Endothelial cell of umbilical vein (primary cell): ENCODE data around the gene NRG3. TPM values are rescaled to one million over a fixed set of nuclear protein-coding genes. Genes with fewer than 3 reads are reported as not detected.

Experiments
- BruUV-seq: library from RNA; stranded (reverse); fragments of 400-500 nt; replicated peaks from 2 replicates; lab custom pipeline; 2021; lab: Mats Ljungman, UMichigan
- CTCF ChIA-PET: fragments of 300-600, 350-600 bp; sonication (Branson Sonifier 250); formaldehyde crosslinking; loops from one replicate; lab custom pipeline; 2021; ENCODE audit warnings: antibody characterized with exemption, inconsistent platforms; lab: Charles Lee
- POLR2A ChIA-PET: fragments of 300-600, 350-600 bp; sonication (Branson Sonifier 250); formaldehyde crosslinking; loops from one replicate; lab custom pipeline; 2021; ENCODE audit warnings: antibody characterized with exemption, inconsistent platforms; lab: Charles Lee
- DNase-seq: peaks from one replicate; pipeline ENCODE4 v3.0.0-alpha.2; 2011; ENCODE audit warnings: low read depth, low spot score
- FAIRE-seq: peaks from 2 replicates; lab custom pipeline; 2011; peaks lifted over from hg19 to GRCh38; lab: Jason Lieb, UNC
- H2AFZ ChIP-seq: 2 replicates; pipeline ENCODE4 v1.6.0; 2012; ENCODE audit warnings: low read depth, low read length, control low read depth, inconsistent platforms
- H3K27ac ChIP-seq: 2 replicates; pipeline ENCODE4 v1.5.1; 2011; ENCODE audit warnings: low read depth, mild to moderate bottlenecking, control low read depth, low read length, moderate library complexity; ENCODE audit not compliant: insufficient read depth
- H3K27me3 ChIP-seq, 2 experiments: 2 replicates each; pipeline versions ENCODE4 v1.6.0 to v1.6.1; 2011; ENCODE audit warnings: low read length in 2 of 2, mixed read lengths in 1 of 2; ENCODE audit not compliant: control insufficient read depth in 2 of 2, insufficient read depth in 2 of 2
- H3K36me3 ChIP-seq, 2 experiments: 2 replicates in 1 of 2; 3 replicates in 1 of 2; pipeline ENCODE4 v1.5.1; 2011; ENCODE audit warnings: low read length in 2 of 2, mild to moderate bottlenecking in 1 of 2, moderate library complexity in 1 of 2; ENCODE audit not compliant: control insufficient read depth in 2 of 2, insufficient read depth in 2 of 2; ENCODE audit errors: extremely low read depth in 1 of 2
- H3K4me1 ChIP-seq: 3 replicates; pipeline ENCODE4 v1.5.1; 2011; ENCODE audit warnings: mild to moderate bottlenecking, low read length; ENCODE audit not compliant: control insufficient read depth, insufficient read depth; ENCODE audit errors: extremely low read depth
- H3K4me2 ChIP-seq: 2 replicates; pipeline ENCODE4 v1.6.1; 2011; ENCODE audit warnings: low read length, control low read depth, mixed read lengths; ENCODE audit not compliant: insufficient read depth
- H3K4me3 ChIP-seq, 3 experiments: fragments of 200-600 bp in 1 of 3; sonication (generic), shearing (Covaris generic) in 1 of 3; replicated peaks in 1 of 3; 2 replicates each; pipeline ENCODE4 v1.5.1; 2011 to 2016; ENCODE audit warnings: control low read depth in 3 of 3, low read length in 3 of 3, mild to moderate bottlenecking in 2 of 3, inconsistent platforms in 1 of 3, low read depth in 1 of 3, moderate library complexity in 1 of 3; ENCODE audit not compliant: insufficient read depth in 1 of 3
- H3K79me2 ChIP-seq: 2 replicates; pipeline ENCODE4 v1.6.0; 2012; ENCODE audit warnings: low read length, inconsistent platforms; ENCODE audit not compliant: control insufficient read depth, insufficient read depth
- H3K9ac ChIP-seq: replicated peaks from 2 replicates; pipeline ENCODE3; 2011; ENCODE audit warnings: low read length, control low read depth; ENCODE audit not compliant: insufficient read depth; ENCODE audit errors: extremely low read depth
- H3K9me1 ChIP-seq: replicated peaks from 3 replicates; pipeline ENCODE4 v1.6.0; 2011; ENCODE audit warnings: mild to moderate bottlenecking, low read length; ENCODE audit not compliant: control insufficient read depth, insufficient read depth; ENCODE audit errors: extremely low read depth
- H3K9me3 ChIP-seq: replicated peaks from 2 replicates; pipeline ENCODE4 v1.5.1; 2012; ENCODE audit warnings: low read length, inconsistent platforms; ENCODE audit not compliant: control insufficient read depth, insufficient read depth
- H4K20me1 ChIP-seq: replicated peaks from 2 replicates; pipeline ENCODE3; 2011; ENCODE audit warnings: mild to moderate bottlenecking, low read length; ENCODE audit not compliant: control insufficient read depth, insufficient read depth; ENCODE audit errors: extremely low read depth
- CTCF ChIP-seq, 2 donors: IDR thresholded peaks; 1 replicate in 1 of 2; 2 replicates in 1 of 2; pipeline ENCODE4 v1.5.1; 2011; ENCODE audit warnings: low read length in 2 of 2, mild to moderate bottlenecking in 2 of 2, moderate library complexity in 2 of 2, control low read depth in 1 of 2, inconsistent platforms in 1 of 2, low read depth in 1 of 2; ENCODE audit not compliant: insufficient read depth in 1 of 2; ENCODE audit errors: extremely low read depth in 1 of 2
- EZH2 ChIP-seq: IDR thresholded peaks from 2 replicates; pipeline ENCODE4 v1.6.1; 2012; ENCODE audit warnings: borderline replicate concordance, low read depth, mild to moderate bottlenecking, moderate library complexity, low read length, inconsistent platforms; ENCODE audit not compliant: severe bottlenecking
- FOS ChIP-seq: IDR thresholded peaks from 2 replicates; pipeline ENCODE4 v1.6.1; 2011; ENCODE audit warnings: mild to moderate bottlenecking, low read length, moderate library complexity, borderline replicate concordance; ENCODE audit not compliant: insufficient read depth
- GATA2 ChIP-seq: IDR thresholded peaks from 2 replicates; pipeline ENCODE4 v1.7.0; 2011; ENCODE audit warnings: low read depth, mild to moderate bottlenecking, moderate library complexity, mixed read lengths, low read length; ENCODE audit not compliant: insufficient read length, insufficient read depth
- JUN ChIP-seq: IDR thresholded peaks from 2 replicates; pipeline ENCODE4 v1.6.1; 2011; ENCODE audit warnings: borderline replicate concordance, low read depth; ENCODE audit not compliant: insufficient read length, insufficient read depth
- MAX ChIP-seq: IDR thresholded peaks from 2 replicates; pipeline ENCODE4 v1.6.1; 2011; ENCODE audit not compliant: insufficient read depth, insufficient read length
- MYC ChIP-seq: IDR thresholded peaks from one replicate; pipeline ENCODE4 v1.6.1; 2011; ENCODE audit warnings: mild to moderate bottlenecking, low read depth, low read length
- POLR2A ChIP-seq: IDR thresholded peaks from 2 replicates; pipeline ENCODE4 v1.6.1; 2012; ENCODE audit warnings: low read depth, mild to moderate bottlenecking, control low read depth, low read length
- POLR2AphosphoS5 ChIP-seq: IDR thresholded peaks from 2 replicates; pipeline ENCODE4 v1.6.1; 2012; ENCODE audit warnings: low read depth, mild to moderate bottlenecking, control low read depth, low read length, moderate library complexity; ENCODE audit not compliant: insufficient read depth
- dilution Hi-C: fragments of 300-500 bp; cut with MboI; formaldehyde crosslinking; loops from one replicate; pipeline ENCODE4 v1.15.0; 2019; ENCODE audit warnings: low sequenced_read_pairs; ENCODE audit not compliant: extremely low pct_ligation_motif_present
- intact Hi-C: fragments of 100-400 bp; cut with micrococcal nuclease; formaldehyde crosslinking; loops from one replicate; pipeline ENCODE4 v1.10.0; 2022
- polyA plus RNA-seq, 4 experiments: library from polyadenylated mRNA; depleted of rRNA in 3 of 4; stranded (reverse) in 3 of 4; unstranded in 1 of 4; fragments of >200 nt; gene quantifications; 2 replicates each; pipeline versions ENCODE4 v1.2.1 to v1.2.3, GENCODE V29; 2011 to 2012; ENCODE audit warnings: missing spikeins in 1 of 4
- total RNA-seq: library from RNA; stranded (reverse); gene quantifications from 2 replicates; pipeline ENCODE4 v1.2.3, GENCODE V29; 2021

The NRG3 gene
- total and polyA plus RNA-seq, 2 donors (not counting 3 experiments of a cell fraction or from before 2014, with no cell fraction given): 1.9 to 3.9 TPM

- Histone ChIP-seq H3K4me1 (no peaks in the 10 kb centered on the region), H3K36me3 (no peaks in the 10 kb centered on the region), H3K27ac (no peak overlapping the region), H4K20me1 (no peaks in the 10 kb centered on the region), H3K4me2 (no peak overlapping the region), H3K9me1 (no peaks in the 10 kb centered on the region), H3K27me3 (no peaks in the 10 kb centered on the region), H3K9me3 (no peaks in the 10 kb centered on the region), H3K9ac (no peak overlapping the region), H2AFZ (no peak overlapping the region), H3K79me2 (no peaks in the 10 kb centered on the region), H3K4me3 (no peak overlapping the region)
- DNase-seq: no peak
- CTCF ChIA-PET: no interaction called here
- intact Hi-C loops (no loop called here), dilution Hi-C loops (no loop called here)
- no peak for TF ChIP-seq EZH2
- no peak for TF ChIP-seq GATA2
- no peak for TF ChIP-seq JUN
- TF ChIP-seq MAX: no peak
- TF ChIP-seq MYC: no peak
- TF ChIP-seq POLR2A: no peak
- TF ChIP-seq POLR2AphosphoS5: no peak
- TF ChIP-seq CTCF (IDR thresholded peaks at IDR 0.05; ENCODE audit: extremely low read depth in 1 of 2, insufficient read depth in 1 of 2, low read depth in 1 of 2, low read length in 2 of 2): no peak
- no peak for TF ChIP-seq FOS
- POLR2A ChIA-PET: no interaction called here
- no peak for FAIRE-seq
- no TSS peak for BruUV-seq
Observed at GRCh38 chr10:82176587-82176986, 301.6 kb downstream of the NRG3 start.
